HepG2 (cell line): ENCODE data around the gene C19orf44. TPM values are rescaled to one million over a fixed set of nuclear protein-coding genes. Genes with fewer than 3 reads are reported as not detected.

Experiments used
- FOXJ3 ChIP-seq: sonication (generic); formaldehyde crosslinking; IDR thresholded peaks from 2 replicates; pipeline ENCODE4 v1.4.0; 2020; ENCODE audit warnings: missing genetic modification reagents, mild to moderate bottlenecking, borderline replicate concordance
- KLF11 ChIP-seq: IDR thresholded peaks from 2 replicates; pipeline ENCODE4 v1.6.1; 2016; ENCODE audit warnings: missing compliant biosample characterization
- MLLT10 ChIP-seq: sonication (generic); formaldehyde crosslinking; IDR thresholded peaks from 2 replicates; pipeline ENCODE4 v1.4.0; 2020; ENCODE audit warnings: missing genetic modification reagents
- SRSF9 ChIP-seq: fragments of 200-400 bp; formaldehyde crosslinking; IDR thresholded peaks from 2 replicates; pipeline ENCODE4 v1.6.1; 2018; ENCODE audit warnings: borderline replicate concordance, mild to moderate bottlenecking, low read depth, low read length; ENCODE audit not compliant: insufficient read depth, poor library complexity, severe bottlenecking
- ZNF496 ChIP-seq: sonication (generic); formaldehyde crosslinking; IDR thresholded peaks from 2 replicates; pipeline ENCODE4 v1.8.1; 2023; ENCODE audit warnings: mild to moderate bottlenecking, moderate library complexity, missing genetic modification reagents; ENCODE audit not compliant: insufficient replicate concordance
- polyA plus RNA-seq, 8 experiments: library from polyadenylated mRNA; depleted of rRNA in 3 of 8; stranded (reverse) in 7 of 8; unstranded in 1 of 8; fragments of >200 nt; fragmentation: Illumina TruSeq in 4 of 8; extraction: Trizol in 4 of 8; gene quantifications; 2 replicates each; pipeline versions ENCODE4 v1.2.1 to v1.2.3, GENCODE V29; 2011 to 2016; ENCODE audit warnings: low read depth in 4 of 8, missing spikeins in 1 of 8, mixed read lengths in 1 of 8; ENCODE audit not compliant: insufficient read depth in 1 of 8
- total RNA-seq, 5 experiments: library from RNA; depleted of rRNA; stranded (reverse); fragments of >200 nt; fragmentation: Illumina TruSeq; extraction: Trizol; gene quantifications; 2 replicates each; pipeline ENCODE4 v1.2.3, GENCODE V29; 2016; ENCODE audit warnings: low read depth in 1 of 5
- TF ChIP-seq, protein P1 (sequence below): sonication (generic); formaldehyde crosslinking; IDR thresholded peaks from 2 replicates; pipeline ENCODE4 v1.9.0; 2021; ENCODE audit warnings: missing genetic modification reagents, borderline replicate concordance
- TF ChIP-seq, protein P2 (sequence below): sonication (generic); formaldehyde crosslinking; IDR thresholded peaks from 2 replicates; pipeline ENCODE4; 2020; ENCODE audit warnings: missing genetic modification reagents, mild to moderate bottlenecking, borderline replicate concordance
- TF ChIP-seq, protein P3 (sequence below): sonication (generic); formaldehyde crosslinking; IDR thresholded peaks from 2 replicates; pipeline ENCODE4 v1.5.0; 2020; ENCODE audit warnings: missing genetic modification reagents
- TF ChIP-seq, protein P4 (sequence below): IDR thresholded peaks from 2 replicates; pipeline ENCODE4 v1.6.1; 2016; ENCODE audit warnings: mild to moderate bottlenecking
- TF ChIP-seq, protein P5 (sequence below): sonication (generic); formaldehyde crosslinking; IDR thresholded peaks from 2 replicates; pipeline ENCODE4 v1.8.0; 2022; ENCODE audit warnings: low read depth, missing genetic modification reagents
- TF ChIP-seq, protein P6 (sequence below): sonication (generic); formaldehyde crosslinking; IDR thresholded peaks from 2 replicates; pipeline ENCODE4 v1.4.0; 2020; ENCODE audit warnings: mild to moderate bottlenecking, missing genetic modification reagents

Gene C19orf44
- total and polyA plus RNA-seq, 2 of the 13 experiments (the other 11 are each of a cell fraction or from before 2014, with no cell fraction given): 3.2 to 4.3 TPM

DNA sequence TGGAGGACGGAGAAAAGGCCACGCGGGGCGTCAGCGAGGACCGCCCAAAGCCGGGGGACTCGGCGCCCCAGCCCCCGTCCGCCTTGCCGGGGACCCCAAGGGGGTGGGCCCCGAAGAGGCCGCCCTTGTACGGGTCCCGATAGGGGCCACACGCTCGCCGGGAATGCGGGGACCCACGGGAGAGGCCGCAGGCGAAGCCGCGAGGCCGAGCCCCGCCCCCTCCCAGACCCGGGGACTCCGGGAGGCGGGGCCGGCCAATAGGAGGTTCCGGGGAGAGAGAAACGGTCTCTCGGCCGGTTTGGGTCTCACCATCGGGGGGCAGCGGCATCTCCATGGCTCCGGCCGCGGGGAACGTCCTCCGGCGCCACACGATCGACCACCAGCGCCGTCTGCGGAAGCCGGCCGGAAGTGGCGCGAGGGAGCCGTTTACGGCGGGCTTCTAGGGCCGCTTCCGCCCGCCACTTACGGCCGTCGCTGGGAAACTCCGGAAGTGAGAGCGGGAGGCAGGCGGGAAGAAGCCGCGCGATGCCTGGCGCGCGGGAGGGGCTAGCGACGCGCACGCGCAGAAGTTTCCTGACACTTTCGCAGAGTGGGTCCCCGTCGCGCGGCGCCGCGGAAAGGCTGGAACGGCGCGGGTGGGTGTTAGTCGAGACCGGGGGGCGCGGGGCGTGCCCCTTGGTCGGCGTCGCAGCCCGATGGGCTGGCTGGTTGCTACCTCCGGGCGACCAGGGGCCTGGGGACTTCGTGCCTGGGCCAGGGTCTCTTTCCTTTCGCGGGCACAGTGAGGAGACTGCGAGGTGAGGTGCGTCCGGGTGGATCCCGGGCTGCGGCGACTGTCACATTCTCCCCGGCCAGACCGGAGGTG, 46.1 kb downstream of the C19orf44 start, which contains the start of gene CHERP (continued):
- TF ChIP-seq, protein P1, sequence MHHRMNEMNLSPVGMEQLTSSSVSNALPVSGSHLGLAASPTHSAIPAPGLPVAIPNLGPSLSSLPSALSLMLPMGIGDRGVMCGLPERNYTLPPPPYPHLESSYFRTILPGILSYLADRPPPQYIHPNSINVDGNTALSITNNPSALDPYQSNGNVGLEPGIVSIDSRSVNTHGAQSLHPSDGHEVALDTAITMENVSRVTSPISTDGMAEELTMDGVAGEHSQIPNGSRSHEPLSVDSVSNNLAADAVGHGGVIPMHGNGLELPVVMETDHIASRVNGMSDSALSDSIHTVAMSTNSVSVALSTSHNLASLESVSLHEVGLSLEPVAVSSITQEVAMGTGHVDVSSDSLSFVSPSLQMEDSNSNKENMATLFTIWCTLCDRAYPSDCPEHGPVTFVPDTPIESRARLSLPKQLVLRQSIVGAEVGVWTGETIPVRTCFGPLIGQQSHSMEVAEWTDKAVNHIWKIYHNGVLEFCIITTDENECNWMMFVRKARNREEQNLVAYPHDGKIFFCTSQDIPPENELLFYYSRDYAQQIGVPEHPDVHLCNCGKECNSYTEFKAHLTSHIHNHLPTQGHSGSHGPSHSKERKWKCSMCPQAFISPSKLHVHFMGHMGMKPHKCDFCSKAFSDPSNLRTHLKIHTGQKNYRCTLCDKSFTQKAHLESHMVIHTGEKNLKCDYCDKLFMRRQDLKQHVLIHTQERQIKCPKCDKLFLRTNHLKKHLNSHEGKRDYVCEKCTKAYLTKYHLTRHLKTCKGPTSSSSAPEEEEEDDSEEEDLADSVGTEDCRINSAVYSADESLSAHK (CRISPR knock-in tag): no peak
- TF ChIP-seq, protein P2, sequence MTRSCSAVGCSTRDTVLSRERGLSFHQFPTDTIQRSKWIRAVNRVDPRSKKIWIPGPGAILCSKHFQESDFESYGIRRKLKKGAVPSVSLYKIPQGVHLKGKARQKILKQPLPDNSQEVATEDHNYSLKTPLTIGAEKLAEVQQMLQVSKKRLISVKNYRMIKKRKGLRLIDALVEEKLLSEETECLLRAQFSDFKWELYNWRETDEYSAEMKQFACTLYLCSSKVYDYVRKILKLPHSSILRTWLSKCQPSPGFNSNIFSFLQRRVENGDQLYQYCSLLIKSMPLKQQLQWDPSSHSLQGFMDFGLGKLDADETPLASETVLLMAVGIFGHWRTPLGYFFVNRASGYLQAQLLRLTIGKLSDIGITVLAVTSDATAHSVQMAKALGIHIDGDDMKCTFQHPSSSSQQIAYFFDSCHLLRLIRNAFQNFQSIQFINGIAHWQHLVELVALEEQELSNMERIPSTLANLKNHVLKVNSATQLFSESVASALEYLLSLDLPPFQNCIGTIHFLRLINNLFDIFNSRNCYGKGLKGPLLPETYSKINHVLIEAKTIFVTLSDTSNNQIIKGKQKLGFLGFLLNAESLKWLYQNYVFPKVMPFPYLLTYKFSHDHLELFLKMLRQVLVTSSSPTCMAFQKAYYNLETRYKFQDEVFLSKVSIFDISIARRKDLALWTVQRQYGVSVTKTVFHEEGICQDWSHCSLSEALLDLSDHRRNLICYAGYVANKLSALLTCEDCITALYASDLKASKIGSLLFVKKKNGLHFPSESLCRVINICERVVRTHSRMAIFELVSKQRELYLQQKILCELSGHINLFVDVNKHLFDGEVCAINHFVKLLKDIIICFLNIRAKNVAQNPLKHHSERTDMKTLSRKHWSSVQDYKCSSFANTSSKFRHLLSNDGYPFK: peak; percentile 89; the same call in 1 of the 2 replicates
- TF ChIP-seq KLF11: no peak
- TF ChIP-seq, protein P3, sequence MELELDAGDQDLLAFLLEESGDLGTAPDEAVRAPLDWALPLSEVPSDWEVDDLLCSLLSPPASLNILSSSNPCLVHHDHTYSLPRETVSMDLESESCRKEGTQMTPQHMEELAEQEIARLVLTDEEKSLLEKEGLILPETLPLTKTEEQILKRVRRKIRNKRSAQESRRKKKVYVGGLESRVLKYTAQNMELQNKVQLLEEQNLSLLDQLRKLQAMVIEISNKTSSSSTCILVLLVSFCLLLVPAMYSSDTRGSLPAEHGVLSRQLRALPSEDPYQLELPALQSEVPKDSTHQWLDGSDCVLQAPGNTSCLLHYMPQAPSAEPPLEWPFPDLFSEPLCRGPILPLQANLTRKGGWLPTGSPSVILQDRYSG: peak; percentile 61
- no peak for TF ChIP-seq SRSF9
- 0 out of 2 replicates have a peak, but pooled peaks have one; percentile 17 for TF ChIP-seq FOXJ3
- TF ChIP-seq MLLT10 (CRISPR knock-in tag): no peak
- TF ChIP-seq ZNF496 (CRISPR knock-in tag): no peak
- TF ChIP-seq, protein P4, sequence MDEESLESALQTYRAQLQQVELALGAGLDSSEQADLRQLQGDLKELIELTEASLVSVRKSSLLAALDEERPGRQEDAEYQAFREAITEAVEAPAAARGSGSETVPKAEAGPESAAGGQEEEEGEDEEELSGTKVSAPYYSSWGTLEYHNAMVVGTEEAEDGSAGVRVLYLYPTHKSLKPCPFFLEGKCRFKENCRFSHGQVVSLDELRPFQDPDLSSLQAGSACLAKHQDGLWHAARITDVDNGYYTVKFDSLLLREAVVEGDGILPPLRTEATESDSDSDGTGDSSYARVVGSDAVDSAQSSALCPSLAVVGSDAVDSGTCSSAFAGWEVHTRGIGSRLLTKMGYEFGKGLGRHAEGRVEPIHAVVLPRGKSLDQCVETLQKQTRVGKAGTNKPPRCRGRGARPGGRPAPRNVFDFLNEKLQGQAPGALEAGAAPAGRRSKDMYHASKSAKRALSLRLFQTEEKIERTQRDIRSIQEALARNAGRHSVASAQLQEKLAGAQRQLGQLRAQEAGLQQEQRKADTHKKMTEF (CRISPR knock-in tag): peak; percentile 89
- TF ChIP-seq, protein P5, sequence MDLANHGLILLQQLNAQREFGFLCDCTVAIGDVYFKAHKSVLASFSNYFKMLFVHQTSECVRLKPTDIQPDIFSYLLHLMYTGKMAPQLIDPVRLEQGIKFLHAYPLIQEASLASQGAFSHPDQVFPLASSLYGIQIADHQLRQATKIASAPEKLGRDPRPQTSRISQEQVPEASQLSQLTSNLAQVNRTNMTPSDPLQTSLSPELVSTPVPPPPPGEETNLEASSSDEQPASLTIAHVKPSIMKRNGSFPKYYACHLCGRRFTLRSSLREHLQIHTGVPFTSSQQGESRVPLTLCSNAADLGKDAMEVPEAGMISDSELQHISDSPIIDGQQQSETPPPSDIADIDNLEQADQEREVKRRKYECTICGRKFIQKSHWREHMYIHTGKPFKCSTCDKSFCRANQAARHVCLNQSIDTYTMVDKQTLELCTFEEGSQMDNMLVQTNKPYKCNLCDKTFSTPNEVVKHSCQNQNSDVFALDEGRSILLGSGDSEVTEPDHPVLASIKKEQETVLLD (CRISPR knock-in tag): peak; percentile 91
- TF ChIP-seq, protein P6, sequence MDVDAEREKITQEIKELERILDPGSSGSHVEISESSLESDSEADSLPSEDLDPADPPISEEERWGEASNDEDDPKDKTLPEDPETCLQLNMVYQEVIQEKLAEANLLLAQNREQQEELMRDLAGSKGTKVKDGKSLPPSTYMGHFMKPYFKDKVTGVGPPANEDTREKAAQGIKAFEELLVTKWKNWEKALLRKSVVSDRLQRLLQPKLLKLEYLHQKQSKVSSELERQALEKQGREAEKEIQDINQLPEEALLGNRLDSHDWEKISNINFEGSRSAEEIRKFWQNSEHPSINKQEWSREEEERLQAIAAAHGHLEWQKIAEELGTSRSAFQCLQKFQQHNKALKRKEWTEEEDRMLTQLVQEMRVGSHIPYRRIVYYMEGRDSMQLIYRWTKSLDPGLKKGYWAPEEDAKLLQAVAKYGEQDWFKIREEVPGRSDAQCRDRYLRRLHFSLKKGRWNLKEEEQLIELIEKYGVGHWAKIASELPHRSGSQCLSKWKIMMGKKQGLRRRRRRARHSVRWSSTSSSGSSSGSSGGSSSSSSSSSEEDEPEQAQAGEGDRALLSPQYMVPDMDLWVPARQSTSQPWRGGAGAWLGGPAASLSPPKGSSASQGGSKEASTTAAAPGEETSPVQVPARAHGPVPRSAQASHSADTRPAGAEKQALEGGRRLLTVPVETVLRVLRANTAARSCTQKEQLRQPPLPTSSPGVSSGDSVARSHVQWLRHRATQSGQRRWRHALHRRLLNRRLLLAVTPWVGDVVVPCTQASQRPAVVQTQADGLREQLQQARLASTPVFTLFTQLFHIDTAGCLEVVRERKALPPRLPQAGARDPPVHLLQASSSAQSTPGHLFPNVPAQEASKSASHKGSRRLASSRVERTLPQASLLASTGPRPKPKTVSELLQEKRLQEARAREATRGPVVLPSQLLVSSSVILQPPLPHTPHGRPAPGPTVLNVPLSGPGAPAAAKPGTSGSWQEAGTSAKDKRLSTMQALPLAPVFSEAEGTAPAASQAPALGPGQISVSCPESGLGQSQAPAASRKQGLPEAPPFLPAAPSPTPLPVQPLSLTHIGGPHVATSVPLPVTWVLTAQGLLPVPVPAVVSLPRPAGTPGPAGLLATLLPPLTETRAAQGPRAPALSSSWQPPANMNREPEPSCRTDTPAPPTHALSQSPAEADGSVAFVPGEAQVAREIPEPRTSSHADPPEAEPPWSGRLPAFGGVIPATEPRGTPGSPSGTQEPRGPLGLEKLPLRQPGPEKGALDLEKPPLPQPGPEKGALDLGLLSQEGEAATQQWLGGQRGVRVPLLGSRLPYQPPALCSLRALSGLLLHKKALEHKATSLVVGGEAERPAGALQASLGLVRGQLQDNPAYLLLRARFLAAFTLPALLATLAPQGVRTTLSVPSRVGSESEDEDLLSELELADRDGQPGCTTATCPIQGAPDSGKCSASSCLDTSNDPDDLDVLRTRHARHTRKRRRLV: peak; percentile 80; the same call in 1 of the 2 replicates
